Measurements from ENCODE around the gene GOLGA8B.

GOLGA8B gene

DNA sequence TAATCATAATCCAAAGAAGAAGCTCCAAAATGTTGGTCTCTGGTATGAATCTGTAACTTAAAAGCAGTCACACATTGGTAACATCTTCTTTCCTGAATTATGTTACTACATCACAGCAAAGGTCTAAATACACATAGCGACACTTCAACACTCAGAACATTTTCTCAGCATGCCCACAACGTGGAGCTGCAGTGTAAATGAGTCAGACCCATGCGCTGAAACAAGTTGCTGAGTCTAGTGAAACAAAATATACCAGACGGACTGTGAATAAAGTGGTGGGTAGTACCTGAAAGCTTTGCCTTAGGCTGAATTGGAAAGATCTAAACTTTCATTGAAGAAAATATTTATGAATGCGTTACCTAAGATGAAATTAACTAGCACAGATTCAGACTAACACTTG is 33.2 kb upstream of the GOLGA8B start:
- no peaks in the 10 kb centered on the region for H4K20me1 ChIP-seq (ENCODE audit: low read depth, low read length)
- no peaks in the 10 kb centered on the region for H3K36me3 ChIP-seq (ENCODE audit: low read length)
- no peak overlapping the region for H3K27ac ChIP-seq (ENCODE audit: low read depth, low read length)
- H2AFZ ChIP-seq (ENCODE audit: low read depth, low read length, severe bottlenecking) = no peak overlapping the region
- no peak for TF ChIP-seq EZH2phosphoT487 (conservative IDR thresholded peaks at IDR 0.05; ENCODE audit: low read length)
- TF ChIP-seq, protein P1, sequence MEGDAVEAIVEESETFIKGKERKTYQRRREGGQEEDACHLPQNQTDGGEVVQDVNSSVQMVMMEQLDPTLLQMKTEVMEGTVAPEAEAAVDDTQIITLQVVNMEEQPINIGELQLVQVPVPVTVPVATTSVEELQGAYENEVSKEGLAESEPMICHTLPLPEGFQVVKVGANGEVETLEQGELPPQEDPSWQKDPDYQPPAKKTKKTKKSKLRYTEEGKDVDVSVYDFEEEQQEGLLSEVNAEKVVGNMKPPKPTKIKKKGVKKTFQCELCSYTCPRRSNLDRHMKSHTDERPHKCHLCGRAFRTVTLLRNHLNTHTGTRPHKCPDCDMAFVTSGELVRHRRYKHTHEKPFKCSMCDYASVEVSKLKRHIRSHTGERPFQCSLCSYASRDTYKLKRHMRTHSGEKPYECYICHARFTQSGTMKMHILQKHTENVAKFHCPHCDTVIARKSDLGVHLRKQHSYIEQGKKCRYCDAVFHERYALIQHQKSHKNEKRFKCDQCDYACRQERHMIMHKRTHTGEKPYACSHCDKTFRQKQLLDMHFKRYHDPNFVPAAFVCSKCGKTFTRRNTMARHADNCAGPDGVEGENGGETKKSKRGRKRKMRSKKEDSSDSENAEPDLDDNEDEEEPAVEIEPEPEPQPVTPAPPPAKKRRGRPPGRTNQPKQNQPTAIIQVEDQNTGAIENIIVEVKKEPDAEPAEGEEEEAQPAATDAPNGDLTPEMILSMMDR (IDR thresholded peaks at IDR 0.05; ENCODE audit: insufficient read depth, low read length, poor library complexity, severe bottlenecking) = no peak
- H3K27me3 ChIP-seq (ENCODE audit: low read length) = no peaks in the 10 kb centered on the region
- no peak overlapping the region for H3K9ac ChIP-seq (ENCODE audit: low read length)
- no peaks in the 10 kb centered on the region for H3K9me2 ChIP-seq (replicated peaks; ENCODE audit: insufficient read depth, low read length)
- no peaks in the 10 kb centered on the region for H3K79me2 ChIP-seq (ENCODE audit: insufficient read depth, low read length)
- no peaks in the 10 kb centered on the region for H3K9me3 ChIP-seq (ENCODE audit: insufficient read depth, low read length)
- H3K4me2 ChIP-seq (ENCODE audit: low read depth, low read length, poor library complexity, severe bottlenecking) = no peak overlapping the region
- H3K4me3 ChIP-seq (ENCODE audit: insufficient read depth, low read length, poor library complexity, severe bottlenecking) = no peak overlapping the region
- no peaks in the 10 kb centered on the region for H3F3A ChIP-seq (ENCODE audit: insufficient read depth)

DNA sequence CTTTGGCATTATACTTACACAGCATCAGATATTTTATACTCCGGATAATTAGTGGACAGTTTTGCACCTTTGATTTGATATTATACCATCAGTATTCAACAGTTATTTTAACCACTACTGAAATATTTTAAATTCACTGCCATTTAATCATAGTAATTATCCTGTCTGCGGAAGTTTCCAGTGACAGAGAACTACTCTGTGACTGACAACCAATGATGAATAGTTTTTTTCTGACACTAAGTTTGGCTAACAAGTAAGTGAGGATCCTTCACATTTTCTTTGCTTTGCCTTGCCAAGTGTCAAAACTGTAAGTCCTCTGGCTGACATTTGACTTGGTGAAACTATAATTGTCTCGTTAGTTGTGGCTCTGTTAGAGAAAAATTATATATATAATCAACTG is 30.5 kb upstream of the GOLGA8B start:
- Histone ChIP-seq H3K4me2 (ENCODE audit: low read depth, low read length, poor library complexity, severe bottlenecking) (no peak overlapping the region), H3K9ac (ENCODE audit: low read length) (no peak overlapping the region), H3K79me2 (ENCODE audit: insufficient read depth, low read length) (no peaks in the 10 kb centered on the region), H2AFZ (ENCODE audit: low read depth, low read length, severe bottlenecking) (no peak overlapping the region), H4K20me1 (ENCODE audit: low read depth, low read length) (no peaks in the 10 kb centered on the region), H3K36me3 (ENCODE audit: low read length) (no peaks in the 10 kb centered on the region), H3K27me3 (ENCODE audit: low read length) (no peaks in the 10 kb centered on the region), H3K27ac (ENCODE audit: low read depth, low read length) (no peak overlapping the region), H3K9me2 (replicated peaks; ENCODE audit: insufficient read depth, low read length) (no peaks in the 10 kb centered on the region), H3K4me3 (ENCODE audit: insufficient read depth, low read length, poor library complexity, severe bottlenecking) (no peak overlapping the region), H3F3A (ENCODE audit: insufficient read depth) (no peaks in the 10 kb centered on the region), H3K9me3 (ENCODE audit: insufficient read depth, low read length) (no peaks in the 10 kb centered on the region)
- TF ChIP-seq EZH2phosphoT487 (conservative IDR thresholded peaks at IDR 0.05; ENCODE audit: low read length) = no peak
- TF ChIP-seq, protein P1 (IDR thresholded peaks at IDR 0.05; ENCODE audit: insufficient read depth, low read length, poor library complexity, severe bottlenecking) = no peak

DNA sequence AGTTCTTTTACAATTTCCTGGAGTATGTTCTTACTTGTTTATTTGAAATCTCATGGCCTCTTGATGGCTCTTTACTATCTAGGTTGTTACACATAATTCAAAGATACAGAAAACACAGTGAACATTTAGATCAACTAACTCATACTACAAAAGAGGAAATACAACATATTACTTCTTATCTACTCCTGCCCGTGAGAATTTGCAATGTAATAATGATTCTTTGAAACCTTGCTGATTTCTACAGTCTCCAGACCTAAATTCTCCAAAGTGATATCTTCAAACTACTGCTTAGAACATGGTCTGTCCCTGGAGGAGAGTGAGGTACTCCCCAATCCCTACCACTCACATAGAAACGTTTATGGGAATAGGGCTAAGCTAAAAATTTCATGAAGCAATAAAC is 29.9 kb upstream of the GOLGA8B start:
- TF ChIP-seq, protein P1 (IDR thresholded peaks at IDR 0.05; ENCODE audit: insufficient read depth, low read length, poor library complexity, severe bottlenecking) = no peak
- TF ChIP-seq EZH2phosphoT487 (conservative IDR thresholded peaks at IDR 0.05; ENCODE audit: low read length) = no peak
- H3K79me2 ChIP-seq (ENCODE audit: insufficient read depth, low read length) = no peaks in the 10 kb centered on the region
- H3F3A ChIP-seq (ENCODE audit: insufficient read depth) = no peaks in the 10 kb centered on the region
- no peaks in the 10 kb centered on the region for H3K27me3 ChIP-seq (ENCODE audit: low read length)
- H3K4me3 ChIP-seq (ENCODE audit: insufficient read depth, low read length, poor library complexity, severe bottlenecking) = no peak overlapping the region
- H4K20me1 ChIP-seq (ENCODE audit: low read depth, low read length) = no peaks in the 10 kb centered on the region
- H3K9ac ChIP-seq (ENCODE audit: low read length) = no peak overlapping the region
- H3K9me2 ChIP-seq (replicated peaks; ENCODE audit: insufficient read depth, low read length) = no peaks in the 10 kb centered on the region
- no peaks in the 10 kb centered on the region for H3K36me3 ChIP-seq (ENCODE audit: low read length)
- H3K4me2 ChIP-seq (ENCODE audit: low read depth, low read length, poor library complexity, severe bottlenecking) = no peak overlapping the region
- H2AFZ ChIP-seq (ENCODE audit: low read depth, low read length, severe bottlenecking) = no peak overlapping the region
- no peaks in the 10 kb centered on the region for H3K9me3 ChIP-seq (ENCODE audit: insufficient read depth, low read length)
- H3K27ac ChIP-seq (ENCODE audit: low read depth, low read length) = no peak overlapping the region
